KMS-11 (cell line): ENCODE results near the gene ZNF221.

Experiments used
- H2AFZ ChIP-seq: fragments of 200-600 bp; sonication (generic); 2 replicates; pipeline ENCODE4 v1.6.1; 2016; ENCODE audit warnings: antibody characterized with exemption, mixed run types, low read depth
- H3K27ac ChIP-seq: fragments of 200-600 bp; sonication (generic); 2 replicates; pipeline ENCODE4 v1.6.1; 2016; ENCODE audit warnings: mild to moderate bottlenecking, mixed run types
- H3K27me3 ChIP-seq: fragments of 200-600 bp; sonication (generic); 2 replicates; pipeline ENCODE4 v1.6.1; 2017; ENCODE audit warnings: mild to moderate bottlenecking, low read depth, mixed run types, moderate library complexity; ENCODE audit not compliant: insufficient read depth
- H3K36me3 ChIP-seq: fragments of 200-600 bp; sonication (generic); 2 replicates; pipeline ENCODE4 v1.6.1; 2017; ENCODE audit warnings: mild to moderate bottlenecking, mixed run types; ENCODE audit not compliant: insufficient read depth
- H3K4me1 ChIP-seq: fragments of 200-600 bp; sonication (generic); 2 replicates; pipeline ENCODE4 v1.6.1; 2016; ENCODE audit warnings: mild to moderate bottlenecking, low read depth, mixed run types; ENCODE audit not compliant: poor library complexity, severe bottlenecking
- H3K4me2 ChIP-seq: fragments of 200-600 bp; sonication (generic); 2 replicates; pipeline ENCODE4 v1.7.0; 2016; ENCODE audit warnings: mild to moderate bottlenecking, mixed run types
- H3K4me3 ChIP-seq: fragments of 200-600 bp; sonication (generic); IDR thresholded peaks from 2 replicates; pipeline ENCODE4 v1.6.1; 2017; ENCODE audit warnings: low read depth, low read length, mixed read lengths; ENCODE audit not compliant: insufficient read depth
- H3K79me2 ChIP-seq: fragments of 200-600 bp; sonication (generic); 2 replicates; pipeline ENCODE4 v1.6.1; 2016; ENCODE audit warnings: low read depth, mixed run types; ENCODE audit not compliant: insufficient read depth
- H3K9ac ChIP-seq: fragments of 200-600 bp; sonication (generic); 2 replicates; pipeline ENCODE4 v1.6.1; 2016; ENCODE audit warnings: mild to moderate bottlenecking, mixed run types
- H4K20me1 ChIP-seq: fragments of 200-600 bp; sonication (generic); 2 replicates; pipeline ENCODE4 v1.6.1; 2016; ENCODE audit warnings: mild to moderate bottlenecking, mixed run types; ENCODE audit not compliant: insufficient read depth
- CTCF ChIP-seq: fragments of 200-600 bp; sonication (generic); conservative IDR thresholded peaks from 2 replicates; pipeline ENCODE4 v1.6.1; 2017; ENCODE audit warnings: low read depth, mild to moderate bottlenecking, antibody characterized with exemption, low read length, moderate library complexity, mixed read lengths

Gene ZNF221

GRCh38 chr19:44002566-44003460, 51.8 kb downstream of the ZNF221 start, which contains the start of gene ZNF230:
Gene ZNF230 (plus strand): TSS chr19:44002957. CDS start chr19:44007079, 4,122 bp downstream.
- Histone ChIP-seq H3K4me1 (no peaks in the 10 kb centered on the region), H2AFZ (peak within 1 kb of the TSS; percentile 96), H4K20me1 (no peaks in the 10 kb centered on the region), H3K79me2 (no peaks in the 10 kb centered on the region), H3K27me3 (no peaks in the 10 kb centered on the region), H3K9ac (no peak within 1 kb of the TSS), H3K36me3 (no peaks in the 10 kb centered on the region), H3K27ac (no peak within 1 kb of the TSS), H3K4me3 (no peak within 1 kb of the TSS), H3K4me2 (peak within 1 kb of the TSS; percentile 64)
- TF ChIP-seq CTCF = no peak

GRCh38 chr19:44003461-44004009, 52.5 kb downstream of the ZNF221 start:
- Histone ChIP-seq H3K36me3 (no peaks in the 10 kb centered on the region), H3K27ac (no peak overlapping the region), H4K20me1 (no peaks in the 10 kb centered on the region), H3K4me3 (no peak overlapping the region), H2AFZ (peak overlapping the region; percentile 96), H3K27me3 (no peaks in the 10 kb centered on the region), H3K4me2 (peak overlapping the region; percentile 64), H3K9ac (no peak overlapping the region), H3K4me1 (no peaks in the 10 kb centered on the region), H3K79me2 (no peaks in the 10 kb centered on the region)
- no peak for TF ChIP-seq CTCF

GRCh38 chr19:44005973-44006372, 54.9 kb downstream of the ZNF221 start:
- Histone ChIP-seq H3K9ac (no peak overlapping the region), H3K79me2 (no peaks in the 10 kb centered on the region), H3K4me3 (no peak overlapping the region), H3K4me2 (no peak overlapping the region), H4K20me1 (no peaks in the 10 kb centered on the region), H2AFZ (no peak overlapping the region), H3K27me3 (no peaks in the 10 kb centered on the region), H3K27ac (no peak overlapping the region), H3K36me3 (peaks cover 4% of the 10 kb centered on the region), H3K4me1 (no peaks in the 10 kb centered on the region)
- no peak for TF ChIP-seq CTCF

GRCh38 chr19:44007473-44007872, 56.4 kb downstream of the ZNF221 start:
- H3K36me3 ChIP-seq = peaks cover 4% of the 10 kb centered on the region
- H2AFZ ChIP-seq = no peak overlapping the region
- no peak for TF ChIP-seq CTCF

More at GRCh38 chr19:44007473-44007872, 56.4 kb downstream of the ZNF221 start:
- Histone ChIP-seq H3K9ac (no peak overlapping the region), H3K4me3 (no peak overlapping the region), H3K4me1 (no peaks in the 10 kb centered on the region), H3K27ac (no peak overlapping the region), H3K79me2 (no peaks in the 10 kb centered on the region), H4K20me1 (no peaks in the 10 kb centered on the region), H3K4me2 (no peak overlapping the region), H3K27me3 (no peaks in the 10 kb centered on the region)
